ENCODE data around the gene ACAA2. TPM values are rescaled to one million over a fixed set of nuclear protein-coding genes. Genes with fewer than 3 reads are reported as not detected.

The ACAA2 gene
- total and polyA plus RNA-seq, 2 of the 8 experiments (the other 6 are each of a cell fraction or from before 2014, with no cell fraction given): 63.4 to 151 TPM

- TF ChIP-seq SUZ12 (IDR thresholded peaks at IDR 0.05; ENCODE audit: low read length): no peak
- no peak for TF ChIP-seq CHD1 (IDR thresholded peaks at IDR 0.05; ENCODE audit: low read depth, low read length)
- no peak for TF ChIP-seq BRCA1 (IDR thresholded peaks at IDR 0.05; ENCODE audit: low read depth, low read length)
- no peak for TF ChIP-seq TCF12 (IDR thresholded peaks at IDR 0.05; ENCODE audit: low read depth, low read length)
- TF ChIP-seq CREB1 (IDR thresholded peaks at IDR 0.05): no peak
- no peak for TF ChIP-seq EGR1 (IDR thresholded peaks at IDR 0.05; ENCODE audit: borderline replicate concordance, low read depth, low read length)
- TF ChIP-seq RNF2 (IDR thresholded peaks at IDR 0.05; ENCODE audit: borderline replicate concordance, low read depth, low read length, missing control alignments, poor library complexity, severe bottlenecking): no peak
These were observed 44.1 kb downstream of the ACAA2 start (continued) for GRCh38 chr18:49769047-49769728.
